ENCODE measurements around the gene MGAT5. TPM values are rescaled to one million over a fixed set of nuclear protein-coding genes. Genes with fewer than 3 reads are reported as not detected.

The MGAT5 gene, protein sequence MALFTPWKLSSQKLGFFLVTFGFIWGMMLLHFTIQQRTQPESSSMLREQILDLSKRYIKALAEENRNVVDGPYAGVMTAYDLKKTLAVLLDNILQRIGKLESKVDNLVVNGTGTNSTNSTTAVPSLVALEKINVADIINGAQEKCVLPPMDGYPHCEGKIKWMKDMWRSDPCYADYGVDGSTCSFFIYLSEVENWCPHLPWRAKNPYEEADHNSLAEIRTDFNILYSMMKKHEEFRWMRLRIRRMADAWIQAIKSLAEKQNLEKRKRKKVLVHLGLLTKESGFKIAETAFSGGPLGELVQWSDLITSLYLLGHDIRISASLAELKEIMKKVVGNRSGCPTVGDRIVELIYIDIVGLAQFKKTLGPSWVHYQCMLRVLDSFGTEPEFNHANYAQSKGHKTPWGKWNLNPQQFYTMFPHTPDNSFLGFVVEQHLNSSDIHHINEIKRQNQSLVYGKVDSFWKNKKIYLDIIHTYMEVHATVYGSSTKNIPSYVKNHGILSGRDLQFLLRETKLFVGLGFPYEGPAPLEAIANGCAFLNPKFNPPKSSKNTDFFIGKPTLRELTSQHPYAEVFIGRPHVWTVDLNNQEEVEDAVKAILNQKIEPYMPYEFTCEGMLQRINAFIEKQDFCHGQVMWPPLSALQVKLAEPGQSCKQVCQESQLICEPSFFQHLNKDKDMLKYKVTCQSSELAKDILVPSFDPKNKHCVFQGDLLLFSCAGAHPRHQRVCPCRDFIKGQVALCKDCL
- 19.6 and 31.2 TPM in 2 replicates for total RNA-seq

DNA sequence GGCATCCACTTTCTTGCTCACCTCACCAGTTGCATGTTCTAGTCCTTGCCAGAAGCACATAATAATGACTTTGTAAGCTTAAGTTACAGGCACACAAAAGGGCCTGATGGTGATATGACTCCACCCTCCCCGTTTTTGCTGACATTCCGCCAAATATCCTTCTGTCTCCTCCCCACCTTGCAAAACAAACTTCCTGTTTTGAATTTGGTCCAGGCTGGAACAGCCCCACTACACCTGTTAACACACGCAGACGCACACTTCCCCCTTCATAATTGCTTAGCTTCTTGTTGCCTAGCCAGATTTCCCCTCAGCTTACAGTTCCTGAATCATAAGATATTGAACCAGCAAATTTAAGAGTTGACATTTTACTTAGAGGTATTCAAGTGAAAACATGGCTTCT is at the start of gene MGAT5:
MGAT5 (plus strand) TSS at position 269 of the 400 bp plus-strand sequence. CDS start 332 bp downstream, outside the sequence.

